Type B pancreatic cell (in vitro differentiated cells): ENCODE results near the gene RERE. TPM values are rescaled to one million over a fixed set of nuclear protein-coding genes. Genes with fewer than 3 reads are reported as not detected.
"Not testable (repeated sequence)": the region's sequence is repeated elsewhere in the genome, so short reads cannot be mapped to it uniquely, and the experiment has no call there.

Experiments used
- DNase-seq: peaks from one replicate; pipeline ENCODE4 v3.0.0; 2021; ENCODE audit warnings: mixed read lengths; ENCODE audit not compliant: unreplicated experiment; ENCODE audit errors: extremely low spot score
- H3K27ac Mint-ChIP-seq: 2 replicates; pipeline ENCODE4 v1.8.0; 2021; ENCODE audit warnings: mild to moderate bottlenecking, mixed read lengths
- H3K27me3 Mint-ChIP-seq: 2 replicates; pipeline ENCODE4 v1.8.0; 2021; ENCODE audit warnings: mixed read lengths
- H3K36me3 Mint-ChIP-seq: 2 replicates; pipeline ENCODE4 v1.8.0; 2021; ENCODE audit warnings: mixed read lengths
- H3K4me1 Mint-ChIP-seq: one replicate; pipeline ENCODE4 v1.8.0; 2021; ENCODE audit warnings: mixed read lengths; ENCODE audit not compliant: unreplicated experiment
- H3K4me3 Mint-ChIP-seq: 2 replicates; pipeline ENCODE4 v1.8.0; 2021; ENCODE audit warnings: mild to moderate bottlenecking, mixed read lengths
- H3K9me3 Mint-ChIP-seq: 2 replicates; pipeline ENCODE4 v1.8.0; 2021; ENCODE audit warnings: mixed read lengths
- total RNA-seq: library from RNA; stranded (reverse); gene quantifications from 2 replicates; pipeline ENCODE4 v1.2.1, GENCODE V29; 2021; ENCODE audit warnings: low replicate concordance
- TF ChIP-seq, protein P1 (sequence below): fragments of 200-600 bp; sonication (generic); conservative IDR thresholded peaks from 2 replicates; pipeline ENCODE4 v1.5.0; 2021; ENCODE audit warnings: antibody characterized with exemption, mild to moderate bottlenecking

RERE gene
- total RNA-seq, 1 donor from 2014 or later, result 141 TPM

DNA sequence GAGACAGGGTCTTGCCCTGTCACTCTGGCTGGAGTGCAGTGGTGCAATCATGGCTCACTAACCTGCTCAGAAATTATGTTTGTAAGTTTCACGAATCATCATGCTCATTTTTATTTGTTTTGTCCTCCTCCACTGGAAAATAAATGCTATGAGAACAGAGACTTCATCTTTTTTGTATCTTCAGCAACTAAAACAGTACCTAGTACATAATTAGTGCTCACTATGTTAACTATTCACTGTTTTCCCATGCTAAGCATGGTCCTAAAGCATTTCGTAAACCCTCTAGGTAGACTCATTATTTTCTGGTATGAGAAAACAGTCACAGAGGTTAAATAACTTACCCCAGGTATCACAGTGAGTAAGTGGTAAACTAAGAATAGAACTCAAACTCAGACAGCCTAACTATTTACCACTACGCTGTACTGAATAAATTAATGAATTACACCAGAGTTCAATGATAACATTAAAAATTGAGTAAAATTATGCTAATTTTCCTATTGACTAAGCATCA is 118.4 kb downstream of the RERE start:
- DNase-seq, result no peak
- peaks cover 9% of the 10 kb centered on the region for H3K36me3 Mint-ChIP-seq
- H3K27ac Mint-ChIP-seq, result peak overlapping the region; percentile 4

GRCh38 chr1:8698012-8698630 is 119.3 kb downstream of the RERE start:
- Mint-ChIP-seq H3K27ac (no peak overlapping the region), H3K4me3 (no peak overlapping the region), H3K27me3 (no peaks in the 10 kb centered on the region), H3K9me3 (no peaks in the 10 kb centered on the region), H3K36me3 (peaks cover 9% of the 10 kb centered on the region), H3K4me1 (peaks cover 44% of the 10 kb centered on the region)
- TF ChIP-seq, protein P1, sequence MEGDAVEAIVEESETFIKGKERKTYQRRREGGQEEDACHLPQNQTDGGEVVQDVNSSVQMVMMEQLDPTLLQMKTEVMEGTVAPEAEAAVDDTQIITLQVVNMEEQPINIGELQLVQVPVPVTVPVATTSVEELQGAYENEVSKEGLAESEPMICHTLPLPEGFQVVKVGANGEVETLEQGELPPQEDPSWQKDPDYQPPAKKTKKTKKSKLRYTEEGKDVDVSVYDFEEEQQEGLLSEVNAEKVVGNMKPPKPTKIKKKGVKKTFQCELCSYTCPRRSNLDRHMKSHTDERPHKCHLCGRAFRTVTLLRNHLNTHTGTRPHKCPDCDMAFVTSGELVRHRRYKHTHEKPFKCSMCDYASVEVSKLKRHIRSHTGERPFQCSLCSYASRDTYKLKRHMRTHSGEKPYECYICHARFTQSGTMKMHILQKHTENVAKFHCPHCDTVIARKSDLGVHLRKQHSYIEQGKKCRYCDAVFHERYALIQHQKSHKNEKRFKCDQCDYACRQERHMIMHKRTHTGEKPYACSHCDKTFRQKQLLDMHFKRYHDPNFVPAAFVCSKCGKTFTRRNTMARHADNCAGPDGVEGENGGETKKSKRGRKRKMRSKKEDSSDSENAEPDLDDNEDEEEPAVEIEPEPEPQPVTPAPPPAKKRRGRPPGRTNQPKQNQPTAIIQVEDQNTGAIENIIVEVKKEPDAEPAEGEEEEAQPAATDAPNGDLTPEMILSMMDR, result no peak
- DNase-seq, result no peak

More for the DNA sequence above, 118.4 kb downstream of the RERE start:
- Mint-ChIP-seq H3K9me3 (no peaks in the 10 kb centered on the region), H3K27me3 (no peaks in the 10 kb centered on the region), H3K4me1 (peaks cover 43% of the 10 kb centered on the region), H3K4me3 (peak overlapping the region; percentile 48)
- TF ChIP-seq, protein P1, result no peak

DNA sequence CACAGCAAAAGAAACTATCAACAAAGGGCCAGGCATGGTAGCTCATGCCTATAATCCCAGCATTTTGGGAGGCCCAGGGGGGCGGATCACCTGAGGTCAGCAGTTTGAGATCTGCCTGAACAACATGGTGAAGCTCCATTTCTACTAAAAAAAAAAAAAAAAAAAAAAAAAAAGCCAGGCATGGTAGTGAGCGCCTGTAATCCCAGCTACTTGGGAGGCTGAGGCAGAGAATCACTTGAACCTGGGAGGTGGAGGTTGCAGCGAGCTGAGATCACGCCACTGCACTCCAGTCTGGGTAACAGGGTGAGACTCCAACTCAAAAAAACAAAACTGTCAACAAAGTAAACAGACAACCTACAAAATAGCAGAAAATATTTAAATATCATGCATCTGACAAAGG is 122.0 kb downstream of the RERE start:
- Mint-ChIP-seq H3K4me3 (peak overlapping the region; percentile 26), H3K4me1 (peaks cover 37% of the 10 kb centered on the region), H3K27ac (peak overlapping the region; percentile 1)
- H3K27me3 Mint-ChIP-seq, H3K9me3 Mint-ChIP-seq, H3K36me3 Mint-ChIP-seq, DNase-seq: not testable (repeated sequence)

GRCh38 chr1:8693107-8693506 is 124.3 kb downstream of the RERE start:
- Mint-ChIP-seq H3K4me1 (peaks cover 42% of the 10 kb centered on the region), H3K9me3 (peaks cover 5% of the 10 kb centered on the region), H3K36me3 (peaks cover 19% of the 10 kb centered on the region), H3K27me3 (no peaks in the 10 kb centered on the region), H3K4me3 (no peak overlapping the region), H3K27ac (peak overlapping the region; percentile 7)
- TF ChIP-seq, protein P1, result no peak
- DNase-seq, result no peak

DNA sequence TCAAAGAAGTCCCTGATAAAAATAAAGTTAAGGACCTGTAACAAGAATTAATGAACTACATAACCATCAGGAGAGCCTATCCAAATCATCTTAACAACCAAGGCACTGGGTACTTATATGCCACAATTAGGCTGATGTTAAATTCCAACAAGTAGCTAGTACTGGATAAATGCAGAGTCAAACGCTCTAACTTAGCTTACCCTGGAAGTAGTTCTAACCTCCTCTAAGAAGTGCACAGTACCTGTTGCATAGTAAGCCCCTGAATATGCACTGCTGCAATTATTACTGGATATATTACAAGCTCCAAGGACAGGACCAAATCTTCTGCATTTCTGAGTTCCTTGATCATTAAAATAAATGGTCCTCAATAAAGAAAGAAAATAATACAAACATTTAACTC is 125.8 kb downstream of the RERE start:
- Mint-ChIP-seq H3K36me3 (peaks cover 23% of the 10 kb centered on the region), H3K27ac (no peak overlapping the region)

DNA sequence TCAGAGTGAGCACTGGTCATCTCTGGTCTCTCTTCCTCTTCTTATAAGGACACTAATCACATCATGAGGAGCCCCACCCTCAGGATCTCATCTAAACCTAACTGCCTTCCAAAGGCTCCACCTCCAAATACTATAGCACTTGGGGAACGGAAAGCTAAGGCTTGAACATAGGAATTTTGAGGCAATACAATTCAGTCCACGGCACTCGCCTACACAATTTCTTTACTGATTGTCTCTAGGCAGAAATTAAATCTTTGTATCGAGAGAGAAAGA is 127.3 kb downstream of the RERE start:
- H3K36me3 Mint-ChIP-seq, result peaks cover 17% of the 10 kb centered on the region

More for the DNA sequence above, 125.8 kb downstream of the RERE start:
- no peaks in the 10 kb centered on the region for H3K27me3 Mint-ChIP-seq
- no peak overlapping the region for H3K4me3 Mint-ChIP-seq
- DNase-seq, result no peak
- H3K9me3 Mint-ChIP-seq, result peaks cover 5% of the 10 kb centered on the region
- TF ChIP-seq, protein P1, result no peak
- peaks cover 52% of the 10 kb centered on the region for H3K4me1 Mint-ChIP-seq

More for the DNA sequence above, 127.3 kb downstream of the RERE start:
- H3K27ac Mint-ChIP-seq, result no peak overlapping the region
- DNase-seq, result no peak
- peaks cover 52% of the 10 kb centered on the region for H3K4me1 Mint-ChIP-seq
- no peaks in the 10 kb centered on the region for H3K27me3 Mint-ChIP-seq
- TF ChIP-seq, protein P1, result no peak
- no peak overlapping the region for H3K4me3 Mint-ChIP-seq
- H3K9me3 Mint-ChIP-seq, result peaks cover 5% of the 10 kb centered on the region
